Thyroid gland (tissue), 4 donors: ENCODE data around the gene KLHDC10. TPM values are rescaled to one million over a fixed set of nuclear protein-coding genes. Genes with fewer than 3 reads are reported as not detected.

Source experiments
- DNase-seq, 2 donors: peaks; one replicate each; pipeline ENCODE4 v3.0.0-alpha.2; 2019
- H3K27ac ChIP-seq, 3 donors: fragments of 200-600 bp; sonication (generic); 1 replicate in 2 of 3; 2 replicates in 1 of 3; pipeline ENCODE4 v1.5.1; 2016 to 2019; ENCODE audit warnings: mild to moderate bottlenecking in 1 of 3, moderate library complexity in 1 of 3
- H3K27me3 ChIP-seq: fragments of 200-600 bp; sonication (generic); one replicate; pipeline ENCODE4 v1.5.1; 2019
- H3K36me3 ChIP-seq, 2 donors: fragments of 200-600 bp; sonication (generic); one replicate each; pipeline ENCODE4 v1.5.1; 2016 to 2019
- H3K4me1 ChIP-seq, 2 donors: fragments of 200-600 bp; sonication (generic); one replicate each; pipeline ENCODE4 v1.5.1; 2017 to 2019
- H3K4me3 ChIP-seq, 3 donors: fragments of 200-600 bp; sonication (generic); replicated peaks in 1 of 3; 1 replicate in 2 of 3; 2 replicates in 1 of 3; pipeline ENCODE4 v1.5.1; 2016; ENCODE audit warnings: mild to moderate bottlenecking in 1 of 3
- H3K9me3 ChIP-seq: fragments of 200-600 bp; sonication (generic); one replicate; pipeline ENCODE4 v1.5.1; 2017
- CTCF ChIP-seq, 6 experiments: fragments of 200-600 bp in 3 of 6; fragments of 450-650 bp in 3 of 6; sonication (generic) in 3 of 6; IDR thresholded peaks; one replicate each; pipeline ENCODE4 v1.5.1; 2016 to 2019; ENCODE audit warnings: antibody characterized with exemption in 6 of 6, mild to moderate bottlenecking in 2 of 6, inconsistent platforms in 1 of 6, moderate library complexity in 1 of 6
- POLR2A ChIP-seq, 2 donors: fragments of 450-650 bp; IDR thresholded peaks; one replicate each; pipeline ENCODE4 v1.6.1; 2017; ENCODE audit warnings: antibody characterized with exemption in 2 of 2, mild to moderate bottlenecking in 2 of 2, moderate library complexity in 1 of 2
- WGBS, 2 donors: methylation state at CpG; one replicate each; pipeline ENCODE4 v1.1.5; 2017; 5-methylcytosine and 5-hydroxymethylcytosine counted together
- intact Hi-C: fragments of 100-400 bp; cut with DNase I; formaldehyde crosslinking; loops from one replicate; pipeline ENCODE4 v1.15.1; 2023
- total RNA-seq, 4 donors: library from RNA; depleted of rRNA; stranded (reverse); fragments of >200 nt; gene quantifications; one replicate each; pipeline ENCODE4 v1.2.3, GENCODE V29; 2016

The KLHDC10 gene
- total RNA-seq, 4 donors from 2014 or later: 27.4 to 41.6 (median 30.8) TPM

- TF ChIP-seq CTCF (IDR thresholded peaks at IDR 0.05): no peak
- TF ChIP-seq POLR2A (IDR thresholded peaks at IDR 0.05): no peak
- peaks cover 58 to 73% of the 10 kb centered on the region in 2 donors for H3K36me3 ChIP-seq
- H3K9me3 ChIP-seq: no peaks in the 10 kb centered on the region
- H3K27ac ChIP-seq: no peak overlapping the region
- intact Hi-C loops: no loop called here
- H3K4me1 ChIP-seq: no peaks in the 10 kb centered on the region
- WGBS, 2 donors: 94% methylated on average over 5 of the region's 5 CpGs
- no peaks in the 10 kb centered on the region for H3K27me3 ChIP-seq
- H3K4me3 ChIP-seq: no peak overlapping the region
- no peak for DNase-seq
These were observed 45.9 kb upstream of the KLHDC10 start for GRCh38 chr7:130024390-130024789.

DNA sequence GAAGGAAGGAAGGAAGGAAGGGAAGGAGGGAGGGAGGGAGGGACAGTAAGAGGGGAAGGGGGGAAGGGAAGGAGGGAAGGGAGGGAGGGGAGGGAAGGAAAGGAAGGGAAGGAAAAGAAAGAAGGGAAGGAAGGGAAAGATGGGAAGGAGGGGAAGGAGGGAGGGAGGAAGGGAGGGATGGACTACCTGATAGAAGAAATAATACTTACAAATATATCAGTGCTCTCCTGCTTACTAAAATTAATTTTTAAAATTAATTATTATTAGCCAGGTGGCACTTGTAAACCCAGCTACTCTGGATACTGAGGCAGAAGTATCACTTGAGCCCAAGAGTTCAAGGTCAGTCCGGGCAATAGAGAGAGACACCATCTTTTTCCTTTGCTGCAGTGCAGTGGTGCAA, 37.6 kb upstream of the KLHDC10 start:
- no peaks in the 10 kb centered on the region for H3K4me1 ChIP-seq
- DNase-seq: no peak
- no peak overlapping the region for H3K27ac ChIP-seq
- intact Hi-C loops: no loop called here
- WGBS, 2 donors: 96 to 100% methylated on average over 1 of the region's 1 CpG
- peaks cover 7 to 26% of the 10 kb centered on the region in 2 donors for H3K36me3 ChIP-seq
- no peaks in the 10 kb centered on the region for H3K27me3 ChIP-seq
- TF ChIP-seq POLR2A (IDR thresholded peaks at IDR 0.05) (no peak), CTCF (IDR thresholded peaks at IDR 0.05) (no peak)
- no peaks in the 10 kb centered on the region for H3K9me3 ChIP-seq
- H3K4me3 ChIP-seq: no peak overlapping the region

DNA sequence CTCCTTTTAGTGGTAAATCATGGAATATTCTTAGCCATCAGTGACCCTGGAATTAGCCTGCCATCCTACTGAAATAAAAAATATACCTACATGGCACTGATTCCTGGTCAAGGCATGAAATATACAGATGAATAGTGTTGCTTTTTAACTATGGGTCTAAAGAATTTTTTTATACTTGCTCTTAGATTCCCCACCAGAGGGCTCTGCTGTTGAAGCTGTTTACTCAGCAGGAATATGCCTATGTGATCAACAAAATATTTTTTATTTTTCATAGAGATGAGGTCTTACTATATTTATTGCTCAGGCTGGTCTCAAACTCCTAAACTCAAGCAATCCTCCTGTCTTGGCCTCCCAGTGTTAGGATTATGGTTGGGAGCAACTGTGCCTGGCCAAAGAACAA, 32.6 kb upstream of the KLHDC10 start:
- intact Hi-C loops: no loop called here
- Histone ChIP-seq H3K27ac (no peak overlapping the region), H3K9me3 (no peaks in the 10 kb centered on the region), H3K4me1 (no peaks in the 10 kb centered on the region), H3K36me3 (peaks cover 8 to 20% of the 10 kb centered on the region in 2 donors), H3K4me3 (no peak overlapping the region), H3K27me3 (no peaks in the 10 kb centered on the region)
- TF ChIP-seq POLR2A (IDR thresholded peaks at IDR 0.05) (no peak), CTCF (IDR thresholded peaks at IDR 0.05) (no peak)
- DNase-seq: no peak

- Histone ChIP-seq H3K36me3 (peaks cover 8 to 17% of the 10 kb centered on the region in 2 donors), H3K4me1 (no peaks in the 10 kb centered on the region), H3K27ac (no peak overlapping the region), H3K9me3 (no peaks in the 10 kb centered on the region), H3K27me3 (no peaks in the 10 kb centered on the region), H3K4me3 (no peak overlapping the region)
- no peak for TF ChIP-seq CTCF (IDR thresholded peaks at IDR 0.05)
- no peak for TF ChIP-seq POLR2A (IDR thresholded peaks at IDR 0.05)
- WGBS, 2 donors: 97 to 98% methylated on average over 4 of the region's 4 CpGs
- intact Hi-C loops: no loop called here
- no peak for DNase-seq
These were observed 29.8 kb upstream of the KLHDC10 start for GRCh38 chr7:130040576-130040975.

DNA sequence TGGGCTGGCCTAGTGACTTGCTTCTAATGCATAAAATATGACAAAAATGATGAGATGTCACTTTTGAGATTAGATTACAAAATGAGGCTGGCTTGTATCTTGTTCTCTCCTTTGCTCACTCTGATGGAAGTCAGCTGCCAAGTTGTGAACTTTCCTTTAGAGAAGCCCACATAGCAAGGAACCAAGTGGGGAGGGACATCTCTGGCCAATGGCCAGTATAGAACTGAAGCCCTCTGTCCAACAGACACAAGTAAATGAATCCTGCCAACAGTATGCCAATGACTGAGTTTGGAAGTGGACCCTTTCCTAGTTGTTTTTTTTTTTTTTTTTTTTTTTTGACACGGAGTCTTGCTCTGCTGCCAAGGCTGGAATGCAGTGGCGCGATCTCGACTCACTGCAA, 22.5 kb upstream of the KLHDC10 start:
- Histone ChIP-seq H3K9me3 (no peaks in the 10 kb centered on the region), H3K4me3 (no peak overlapping the region), H3K27ac (no peak overlapping the region), H3K4me1 (peaks cover 6 to 12% of the 10 kb centered on the region in 2 donors), H3K36me3 (peaks cover 0 to 5% of the 10 kb centered on the region in 2 donors), H3K27me3 (no peaks in the 10 kb centered on the region)
- no peak for DNase-seq
- intact Hi-C loops: no loop called here
- TF ChIP-seq CTCF (IDR thresholded peaks at IDR 0.05) (no peak), POLR2A (IDR thresholded peaks at IDR 0.05) (no peak)
- WGBS, 2 donors: 56 to 82% methylated on average over 4 of the region's 4 CpGs
